Left hindlimb (tissue), 1 donor: ENCODE data around the gene FAM83E.
"Not testable (repeated sequence)": the region's sequence is repeated elsewhere in the genome, so short reads cannot be mapped to it uniquely, and the experiment has no call there.

ENCODE experiments used
- DNase-seq: peaks from one replicate; pipeline ENCODE4 v3.0.0-alpha.2; 2018

FAM83E gene

DNA sequence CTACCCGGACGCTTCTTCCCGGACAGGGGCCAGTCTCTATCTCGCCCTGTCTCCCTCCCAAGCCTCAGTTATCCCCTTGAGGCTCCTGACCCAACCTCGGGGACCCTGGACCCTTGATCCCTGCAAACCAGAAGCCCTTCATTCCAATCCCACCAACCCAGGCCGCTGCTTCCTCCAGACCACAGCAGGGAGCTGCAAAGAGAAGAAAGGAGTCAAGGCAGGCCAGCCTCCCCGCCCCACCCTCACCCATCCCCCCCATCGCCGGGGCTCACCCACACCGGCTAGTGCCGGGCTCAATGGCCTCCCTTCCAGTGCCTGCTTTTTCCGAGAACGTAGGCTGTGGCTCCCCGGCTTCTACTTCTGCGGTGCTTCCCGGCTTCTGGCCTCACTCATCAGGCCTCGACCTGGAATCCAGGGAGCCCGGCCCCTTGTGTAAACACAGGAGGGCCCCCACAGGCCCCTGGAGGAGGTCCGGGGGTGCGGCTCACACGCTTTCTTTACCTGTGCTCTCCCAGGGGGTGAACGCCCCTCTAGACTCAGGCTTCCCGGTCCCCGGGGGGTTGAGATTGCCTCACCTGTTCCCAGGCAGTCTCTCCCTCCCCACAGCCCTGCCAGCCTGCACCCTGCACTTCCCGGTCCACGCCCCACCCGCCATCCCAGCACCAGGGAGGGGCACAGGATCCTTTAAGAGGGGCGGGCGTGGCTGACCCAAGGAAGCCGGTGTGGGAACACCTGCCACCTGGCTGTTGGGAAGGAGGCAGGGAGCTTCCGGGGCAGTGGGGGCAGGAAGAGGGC, at the start of gene FAM83E:
TSS of gene FAM83E (minus strand) at position 641 of the 795 bp plus-strand sequence. CDS start 1,704 bp downstream, outside the sequence.
- DNase-seq = no peak

GRCh38 chr19:48664476-48664875, 49.6 kb upstream of the FAM83E start:
- no peak for DNase-seq

GRCh38 chr19:48663667-48664066, 48.8 kb upstream of the FAM83E start:
- DNase-seq = no peak

- no peak for DNase-seq
Observed at GRCh38 chr19:48661711-48662090, 46.8 kb upstream of the FAM83E start.

- DNase-seq = peak; percentile 67
Observed at GRCh38 chr19:48660852-48661710, 46.2 kb upstream of the FAM83E start.

DNA sequence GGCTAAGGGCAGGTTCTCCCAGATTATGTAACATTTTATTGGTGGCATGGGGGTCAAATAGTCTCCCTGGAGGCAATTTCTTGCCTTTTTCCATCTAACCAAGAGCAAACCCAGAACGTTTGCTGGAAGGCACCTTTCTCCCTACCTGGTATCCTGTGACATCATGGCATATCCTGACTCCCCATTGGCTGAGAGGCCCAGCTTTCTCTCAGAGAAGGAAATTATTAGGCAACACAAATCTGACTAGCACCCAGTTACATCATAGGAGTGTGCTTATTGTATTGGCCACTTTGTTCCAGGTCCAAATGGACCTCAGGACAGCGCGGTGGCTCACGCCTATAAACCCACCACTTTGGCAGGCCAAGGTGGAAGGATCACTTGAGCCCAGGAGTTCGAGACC, 44.9 kb upstream of the FAM83E start:
- DNase-seq = no peak

GRCh38 chr19:48658483-48658882, 43.6 kb upstream of the FAM83E start:
- DNase-seq = no peak

- not testable (repeated sequence) for DNase-seq
Observed at GRCh38 chr19:48657828-48658227, 43.0 kb upstream of the FAM83E start.

DNA sequence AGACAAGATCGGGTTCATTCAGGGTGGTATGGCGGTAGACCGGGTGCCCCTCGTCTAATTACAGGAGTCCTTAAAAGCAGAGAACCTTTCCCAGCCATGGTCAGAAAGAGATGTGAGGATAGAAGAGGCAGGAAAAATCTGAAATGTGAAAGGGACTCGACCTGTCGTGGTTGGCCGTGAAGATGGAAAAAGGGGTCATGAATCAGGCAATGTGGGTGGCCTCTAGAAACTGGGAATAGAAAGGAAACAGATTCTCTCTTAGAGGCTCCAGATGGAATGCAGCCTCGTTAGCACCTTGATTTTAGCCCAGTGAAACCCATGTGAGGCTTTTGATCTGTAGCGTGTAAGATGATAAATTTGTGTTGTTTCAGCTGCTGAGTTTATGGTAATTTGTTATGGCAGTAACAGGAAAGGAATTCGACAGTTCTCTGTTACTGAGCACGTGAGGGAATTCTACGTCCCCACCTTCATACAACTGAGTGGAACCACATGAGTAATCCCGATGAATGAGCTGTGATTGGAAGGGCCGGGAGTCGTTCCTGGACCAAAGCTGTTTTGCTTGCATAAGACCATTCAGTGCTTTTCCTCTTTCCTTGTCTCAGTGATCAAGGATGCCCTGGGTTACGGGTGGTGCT, 42.1 kb upstream of the FAM83E start:
- DNase-seq = no peak

DNA sequence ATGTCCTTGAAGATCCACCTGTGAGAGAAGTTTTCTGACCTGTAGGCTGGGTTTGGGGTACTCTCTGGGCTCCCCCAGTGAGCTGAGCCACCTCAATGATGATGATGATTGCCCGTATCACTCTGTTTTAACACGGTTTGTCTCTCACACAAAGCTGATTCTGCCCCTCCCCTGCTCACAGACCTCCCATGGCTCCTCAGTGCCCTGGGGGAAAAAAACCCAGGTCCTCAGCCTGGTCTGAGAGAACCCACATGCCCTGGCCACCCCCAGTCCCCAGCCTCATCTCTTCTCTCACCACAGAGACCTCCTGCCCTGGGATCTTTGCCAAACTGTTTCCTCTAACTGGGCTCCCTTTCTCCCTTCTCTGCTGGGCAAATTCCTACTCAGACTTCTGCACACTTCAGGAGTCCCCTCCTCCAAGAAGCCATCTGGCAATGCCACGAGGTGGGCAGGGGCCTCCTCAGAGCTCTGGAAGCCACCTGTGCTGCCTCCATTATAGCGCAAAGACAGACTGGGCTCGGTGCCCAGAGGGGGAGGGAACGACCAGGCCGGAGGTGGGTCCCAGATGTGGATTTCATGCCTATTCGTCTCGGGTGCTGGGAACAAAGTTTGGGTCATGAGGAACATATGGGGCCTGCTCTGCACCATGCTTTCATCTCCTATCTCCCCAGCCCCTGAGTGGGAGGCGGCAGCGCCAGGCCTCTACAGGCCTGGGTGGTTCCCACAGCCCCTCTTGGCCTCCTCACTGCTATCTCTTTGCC, 39.6 kb upstream of the FAM83E start:
- DNase-seq = peak; percentile 74

DNA sequence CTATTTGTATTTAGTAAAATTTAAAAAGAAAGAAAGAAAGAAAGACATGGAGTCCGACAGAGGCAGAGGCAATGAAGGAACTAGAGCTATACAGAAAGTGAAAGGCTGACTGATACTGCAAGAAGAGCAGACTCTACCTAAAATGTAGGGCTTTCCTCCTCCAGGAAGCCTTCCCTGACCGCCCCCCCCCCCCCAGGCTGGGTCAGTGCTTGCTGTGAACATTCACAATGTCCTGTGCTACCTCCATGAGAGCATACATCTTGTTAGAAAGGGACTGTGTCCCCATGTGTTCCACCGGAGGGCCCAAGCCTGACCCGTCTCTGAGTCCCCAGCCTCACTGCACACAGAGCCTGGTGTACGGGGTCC, 36.8 kb upstream of the FAM83E start:
- no peak for DNase-seq

- DNase-seq = no peak
Observed at GRCh38 chr19:48650974-48651682, 36.3 kb upstream of the FAM83E start.

DNA sequence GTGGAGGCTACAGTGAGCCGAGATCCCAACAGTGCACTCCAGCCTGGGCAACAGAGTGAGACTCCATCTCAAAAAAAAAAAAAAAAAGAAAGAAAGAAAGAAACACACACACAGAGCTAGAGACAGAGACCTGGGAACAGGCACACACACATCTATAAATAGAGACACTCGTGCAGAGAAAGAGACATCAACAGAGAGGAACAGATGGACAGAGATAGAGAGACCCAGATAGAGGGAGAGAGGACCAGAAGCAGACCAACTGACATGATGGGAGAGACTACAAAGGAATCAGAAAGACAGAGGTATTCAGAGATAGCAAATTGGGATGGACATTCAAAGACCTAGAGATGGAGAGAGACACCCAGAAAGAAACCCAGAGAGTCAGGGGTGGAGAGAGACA, 33.3 kb upstream of the FAM83E start:
- no peak for DNase-seq

DNA sequence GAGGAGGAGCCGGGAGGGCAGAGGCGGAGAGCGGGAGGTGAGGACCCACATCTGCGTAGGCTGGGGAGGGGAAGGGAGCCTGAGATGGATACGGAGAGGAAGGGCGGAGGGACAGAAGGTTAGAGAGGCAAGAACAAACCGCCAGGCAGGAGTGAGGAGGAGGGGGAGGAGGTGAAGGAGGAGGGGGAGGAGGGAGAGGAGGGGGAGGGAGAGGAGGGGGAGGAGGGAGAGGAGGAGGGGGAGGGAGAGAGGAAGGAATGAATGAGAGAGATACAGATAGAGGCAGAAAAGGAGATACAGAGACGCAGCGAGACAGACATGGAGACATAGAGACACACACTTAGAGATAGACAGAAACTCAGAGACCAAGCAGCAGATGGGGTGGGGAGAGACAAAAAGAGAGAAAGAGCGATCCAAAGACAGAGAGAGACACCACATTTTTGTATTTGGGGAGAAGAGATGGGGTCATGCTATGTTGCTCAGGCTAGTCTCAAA, 31.9 kb upstream of the FAM83E start:
- DNase-seq = no peak

GRCh38 chr19:48646001-48646721, 31.3 kb upstream of the FAM83E start, which contains the start of gene CA11:
TSS of gene CA11 (minus strand) at chr19:48646187. CDS start at chr19:48645632, 555 bp downstream.
- DNase-seq = peak; percentile 92

DNA sequence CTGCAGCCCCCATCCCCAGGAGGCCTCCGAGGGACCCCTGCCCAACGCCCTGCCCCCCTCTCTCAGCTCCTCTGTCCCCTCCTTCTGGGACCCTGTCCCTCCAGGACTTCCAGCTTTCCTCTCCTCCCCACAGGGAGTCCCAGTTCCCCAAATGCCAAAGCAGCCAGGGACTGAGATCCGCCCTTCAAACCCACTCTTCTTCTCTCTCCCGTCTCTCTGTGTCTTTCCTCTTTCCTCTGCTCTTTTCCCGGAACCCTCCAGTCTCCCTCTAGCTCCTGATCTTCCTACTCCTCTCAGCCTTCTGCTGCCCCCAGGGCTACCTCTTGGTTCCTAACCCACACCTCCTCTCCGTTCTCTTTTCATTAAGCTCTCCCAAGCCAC, 30.7 kb upstream of the FAM83E start:
- no peak for DNase-seq

DNA sequence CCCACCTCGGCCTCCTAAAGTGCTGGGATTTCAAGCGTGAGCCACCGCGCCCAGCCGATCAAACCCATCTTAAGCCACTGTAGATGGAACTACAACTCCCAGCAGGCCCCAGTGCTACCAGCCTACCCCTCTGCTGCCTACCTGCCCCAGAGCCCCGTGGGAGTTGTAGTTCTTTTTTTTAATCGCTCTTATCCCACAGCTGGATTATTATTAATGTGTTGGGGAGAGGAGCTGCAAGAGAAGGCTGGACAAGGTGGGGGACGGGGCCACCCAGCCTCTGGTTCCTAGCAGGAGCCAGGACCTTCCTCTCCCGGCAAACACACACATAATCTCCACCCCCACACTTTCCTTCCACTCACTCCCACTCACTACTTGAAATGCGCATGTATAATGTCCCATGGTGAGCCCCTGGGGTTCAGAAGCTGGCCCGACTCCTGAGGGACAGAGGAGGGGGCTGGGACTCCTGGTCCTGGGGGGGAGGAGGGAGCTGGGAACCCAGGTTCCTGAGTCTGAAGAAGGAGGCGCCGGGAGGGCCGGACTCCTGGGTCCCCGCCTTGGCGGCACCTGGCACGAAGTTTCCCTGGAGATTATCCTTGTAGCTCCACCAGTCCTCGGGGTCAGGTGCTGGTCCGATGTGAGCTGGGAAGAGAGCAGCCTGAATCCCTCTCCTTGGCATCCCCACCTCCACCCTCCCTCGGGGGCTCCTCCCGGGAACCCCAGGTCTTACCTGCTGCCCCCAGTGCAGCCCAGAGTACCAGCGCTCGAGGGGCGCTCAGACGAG, 30.2 kb upstream of the FAM83E start:
- peak; percentile 76 for DNase-seq

- DNase-seq = no peak
Observed at GRCh38 chr19:48644355-48644754, 29.5 kb upstream of the FAM83E start.

DNA sequence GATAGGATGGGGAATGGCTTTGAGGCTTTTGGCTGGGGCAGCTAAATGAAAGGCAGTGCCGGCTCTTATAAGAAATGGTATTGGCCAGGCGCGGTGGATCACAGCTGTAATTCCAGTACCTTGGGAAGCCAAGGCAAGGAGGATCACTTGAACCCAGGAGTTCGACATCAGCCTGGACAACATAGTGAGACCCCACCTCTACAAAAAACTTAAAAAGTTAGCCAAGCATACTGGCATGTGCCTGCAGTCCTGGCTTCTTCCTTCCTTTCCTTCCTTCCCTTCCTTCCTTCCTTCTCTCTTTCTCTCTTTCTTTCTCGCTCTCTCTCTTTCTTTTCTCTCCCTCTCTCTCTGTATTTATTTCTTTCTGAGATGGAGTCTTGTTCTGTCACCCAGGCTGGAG, 28.0 kb upstream of the FAM83E start:
- no peak for DNase-seq

DNA sequence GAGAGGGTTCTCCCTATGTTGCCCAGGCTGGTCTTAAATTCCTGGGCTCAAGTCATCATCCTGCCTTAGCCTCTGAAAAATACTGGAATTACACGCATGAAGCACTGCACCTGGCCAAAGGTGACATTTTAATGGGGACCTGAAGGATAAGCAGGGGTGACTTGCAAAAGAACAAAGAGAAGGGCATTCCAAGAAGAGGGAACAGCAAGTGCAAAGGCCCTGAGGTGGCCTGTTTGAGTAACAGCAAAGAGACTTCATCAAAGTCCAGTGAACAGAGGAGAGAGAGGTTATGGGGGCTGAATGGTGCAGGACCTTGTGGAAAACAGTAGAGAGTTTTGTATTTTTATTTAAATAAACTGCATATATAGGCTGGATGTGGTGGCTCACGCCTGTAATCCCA, 27.0 kb upstream of the FAM83E start:
- no peak for DNase-seq
